HepG2 (cell line): ENCODE data around the gene MZT2A. TPM values are rescaled to one million over a fixed set of nuclear protein-coding genes. Genes with fewer than 3 reads are reported as not detected.

Experiments used
- BRD4 ChIP-seq: sonication (generic); formaldehyde crosslinking; IDR thresholded peaks from 2 replicates; pipeline ENCODE4 v1.4.0; 2020; ENCODE audit warnings: missing genetic modification reagents
- FOXK1 ChIP-seq: sonication (generic); formaldehyde crosslinking; IDR thresholded peaks from 2 replicates; pipeline ENCODE4 v1.4.0; 2020; ENCODE audit warnings: low read depth, missing genetic modification reagents, borderline replicate concordance
- HNRNPLL ChIP-seq: fragments of 200-400 bp; formaldehyde crosslinking; IDR thresholded peaks from 2 replicates; pipeline ENCODE4 v1.6.1; 2017; ENCODE audit warnings: mild to moderate bottlenecking, low read depth, low read length; ENCODE audit not compliant: poor library complexity, severe bottlenecking
- KLF13 ChIP-seq: sonication (generic); formaldehyde crosslinking; IDR thresholded peaks from 2 replicates; pipeline ENCODE4 v1.4.0; 2020; ENCODE audit warnings: mild to moderate bottlenecking, missing genetic modification reagents
- NR1H2 ChIP-seq: sonication (generic); formaldehyde crosslinking; IDR thresholded peaks from 2 replicates; pipeline ENCODE4 v1.8.1; 2022; ENCODE audit warnings: low read depth, missing genetic modification reagents, borderline replicate concordance
- PHF21A ChIP-seq: sonication (generic); formaldehyde crosslinking; IDR thresholded peaks from 2 replicates; pipeline ENCODE4 v1.5.0; 2020; ENCODE audit warnings: mild to moderate bottlenecking, missing genetic modification reagents
- REL ChIP-seq: sonication (generic); formaldehyde crosslinking; conservative IDR thresholded peaks from 2 replicates; pipeline ENCODE4 v1.8.0; 2022; ENCODE audit warnings: mild to moderate bottlenecking, missing genetic modification reagents, moderate library complexity
- XRCC5 ChIP-seq: fragments of 200-400 bp; formaldehyde crosslinking; optimal IDR thresholded peaks from 2 replicates; pipeline ENCODE3; 2017; ENCODE audit warnings: mild to moderate bottlenecking, low read length
- ZBTB38 ChIP-seq: sonication (generic); formaldehyde crosslinking; IDR thresholded peaks from 2 replicates; pipeline ENCODE4 v1.5.1; 2020; ENCODE audit warnings: mild to moderate bottlenecking, missing genetic modification reagents
- ZFY ChIP-seq: sonication (generic); formaldehyde crosslinking; IDR thresholded peaks from 2 replicates; pipeline ENCODE4 v1.4.0; 2020; ENCODE audit warnings: missing genetic modification reagents
- ZNF264 ChIP-seq: sonication (generic); formaldehyde crosslinking; IDR thresholded peaks from 2 replicates; pipeline ENCODE4 v1.4.0; 2020; ENCODE audit warnings: missing genetic modification reagents
- ZNF468 ChIP-seq: sonication (generic); formaldehyde crosslinking; IDR thresholded peaks from 2 replicates; pipeline ENCODE4 v1.8.0; 2022; ENCODE audit warnings: mild to moderate bottlenecking, moderate library complexity, missing genetic modification reagents
- ZNF607 ChIP-seq: sonication (generic); formaldehyde crosslinking; IDR thresholded peaks from 2 replicates; pipeline ENCODE4 v1.5.1; 2020; ENCODE audit warnings: missing genetic modification reagents, mild to moderate bottlenecking, borderline replicate concordance
- ZNF749 ChIP-seq: sonication (generic); formaldehyde crosslinking; IDR thresholded peaks from 2 replicates; pipeline ENCODE4 v1.8.0; 2022; ENCODE audit warnings: mild to moderate bottlenecking, missing genetic modification reagents, moderate library complexity, borderline replicate concordance
- ZNF777 ChIP-seq: sonication (generic); formaldehyde crosslinking; IDR thresholded peaks from 2 replicates; pipeline ENCODE4 v1.4.0; 2020; ENCODE audit warnings: missing genetic modification reagents
- polyA plus RNA-seq, 8 experiments: library from polyadenylated mRNA; depleted of rRNA in 3 of 8; stranded (reverse) in 7 of 8; unstranded in 1 of 8; fragments of >200 nt; fragmentation: Illumina TruSeq in 4 of 8; extraction: Trizol in 4 of 8; gene quantifications; 2 replicates each; pipeline versions ENCODE4 v1.2.1 to v1.2.3, GENCODE V29; 2011 to 2016; ENCODE audit warnings: low read depth in 4 of 8, missing spikeins in 1 of 8, mixed read lengths in 1 of 8; ENCODE audit not compliant: insufficient read depth in 1 of 8
- total RNA-seq, 5 experiments: library from RNA; depleted of rRNA; stranded (reverse); fragments of >200 nt; fragmentation: Illumina TruSeq; extraction: Trizol; gene quantifications; 2 replicates each; pipeline ENCODE4 v1.2.3, GENCODE V29; 2016; ENCODE audit warnings: low read depth in 1 of 5
- TF ChIP-seq, protein P1 (sequence below): sonication (generic); formaldehyde crosslinking; IDR thresholded peaks from 2 replicates; pipeline ENCODE4 v1.4.0; 2020; ENCODE audit warnings: missing genetic modification reagents
- TF ChIP-seq, protein P2 (sequence below): IDR thresholded peaks from 2 replicates; pipeline ENCODE4 v1.6.1; 2012; ENCODE audit warnings: low read length, improper control_type of control experiment
- TF ChIP-seq, protein P3 (sequence below): sonication (generic); formaldehyde crosslinking; conservative IDR thresholded peaks from 2 replicates; pipeline ENCODE4 v1.8.0; 2022; ENCODE audit warnings: mild to moderate bottlenecking, moderate library complexity, missing genetic modification reagents

The MZT2A gene
- total and polyA plus RNA-seq, 2 of the 13 experiments (the other 11 are each of a cell fraction or from before 2014, with no cell fraction given) = 221 to 349 TPM

- TF ChIP-seq, protein P1, sequence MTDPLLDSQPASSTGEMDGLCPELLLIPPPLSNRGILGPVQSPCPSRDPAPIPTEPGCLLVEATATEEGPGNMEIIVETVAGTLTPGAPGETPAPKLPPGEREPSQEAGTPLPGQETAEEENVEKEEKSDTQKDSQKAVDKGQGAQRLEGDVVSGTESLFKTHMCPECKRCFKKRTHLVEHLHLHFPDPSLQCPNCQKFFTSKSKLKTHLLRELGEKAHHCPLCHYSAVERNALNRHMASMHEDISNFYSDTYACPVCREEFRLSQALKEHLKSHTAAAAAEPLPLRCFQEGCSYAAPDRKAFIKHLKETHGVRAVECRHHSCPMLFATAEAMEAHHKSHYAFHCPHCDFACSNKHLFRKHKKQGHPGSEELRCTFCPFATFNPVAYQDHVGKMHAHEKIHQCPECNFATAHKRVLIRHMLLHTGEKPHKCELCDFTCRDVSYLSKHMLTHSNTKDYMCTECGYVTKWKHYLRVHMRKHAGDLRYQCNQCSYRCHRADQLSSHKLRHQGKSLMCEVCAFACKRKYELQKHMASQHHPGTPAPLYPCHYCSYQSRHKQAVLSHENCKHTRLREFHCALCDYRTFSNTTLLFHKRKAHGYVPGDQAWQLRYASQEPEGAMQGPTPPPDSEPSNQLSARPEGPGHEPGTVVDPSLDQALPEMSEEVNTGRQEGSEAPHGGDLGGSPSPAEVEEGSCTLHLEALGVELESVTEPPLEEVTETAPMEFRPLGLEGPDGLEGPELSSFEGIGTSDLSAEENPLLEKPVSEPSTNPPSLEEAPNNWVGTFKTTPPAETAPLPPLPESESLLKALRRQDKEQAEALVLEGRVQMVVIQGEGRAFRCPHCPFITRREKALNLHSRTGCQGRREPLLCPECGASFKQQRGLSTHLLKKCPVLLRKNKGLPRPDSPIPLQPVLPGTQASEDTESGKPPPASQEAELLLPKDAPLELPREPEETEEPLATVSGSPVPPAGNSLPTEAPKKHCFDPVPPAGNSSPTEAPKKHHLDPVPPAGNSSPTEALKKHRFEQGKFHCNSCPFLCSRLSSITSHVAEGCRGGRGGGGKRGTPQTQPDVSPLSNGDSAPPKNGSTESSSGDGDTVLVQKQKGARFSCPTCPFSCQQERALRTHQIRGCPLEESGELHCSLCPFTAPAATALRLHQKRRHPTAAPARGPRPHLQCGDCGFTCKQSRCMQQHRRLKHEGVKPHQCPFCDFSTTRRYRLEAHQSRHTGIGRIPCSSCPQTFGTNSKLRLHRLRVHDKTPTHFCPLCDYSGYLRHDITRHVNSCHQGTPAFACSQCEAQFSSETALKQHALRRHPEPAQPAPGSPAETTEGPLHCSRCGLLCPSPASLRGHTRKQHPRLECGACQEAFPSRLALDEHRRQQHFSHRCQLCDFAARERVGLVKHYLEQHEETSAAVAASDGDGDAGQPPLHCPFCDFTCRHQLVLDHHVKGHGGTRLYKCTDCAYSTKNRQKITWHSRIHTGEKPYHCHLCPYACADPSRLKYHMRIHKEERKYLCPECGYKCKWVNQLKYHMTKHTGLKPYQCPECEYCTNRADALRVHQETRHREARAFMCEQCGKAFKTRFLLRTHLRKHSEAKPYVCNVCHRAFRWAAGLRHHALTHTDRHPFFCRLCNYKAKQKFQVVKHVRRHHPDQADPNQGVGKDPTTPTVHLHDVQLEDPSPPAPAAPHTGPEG (CRISPR knock-in tag) = peak; percentile 15; the same call in 1 of the 2 replicates
- TF ChIP-seq ZFY = peak; percentile 76
- TF ChIP-seq ZNF468 (CRISPR knock-in tag) = no peak
- TF ChIP-seq REL (CRISPR knock-in tag) = peak; percentile 10; the same call in 1 of the 2 replicates
- TF ChIP-seq XRCC5 = peak; percentile 72
- peak; percentile 16; the same call in 1 of the 2 replicates for TF ChIP-seq ZNF264 (CRISPR knock-in tag)
- TF ChIP-seq ZNF749 (CRISPR knock-in tag) = 0 out of 2 replicates have a peak, but pooled peaks have one; percentile 5
- TF ChIP-seq NR1H2 (CRISPR knock-in tag) = 0 out of 2 replicates have a peak, but pooled peaks have one; percentile 28
- TF ChIP-seq ZNF607 (CRISPR knock-in tag) = peak; percentile 94
- TF ChIP-seq, protein P2, sequence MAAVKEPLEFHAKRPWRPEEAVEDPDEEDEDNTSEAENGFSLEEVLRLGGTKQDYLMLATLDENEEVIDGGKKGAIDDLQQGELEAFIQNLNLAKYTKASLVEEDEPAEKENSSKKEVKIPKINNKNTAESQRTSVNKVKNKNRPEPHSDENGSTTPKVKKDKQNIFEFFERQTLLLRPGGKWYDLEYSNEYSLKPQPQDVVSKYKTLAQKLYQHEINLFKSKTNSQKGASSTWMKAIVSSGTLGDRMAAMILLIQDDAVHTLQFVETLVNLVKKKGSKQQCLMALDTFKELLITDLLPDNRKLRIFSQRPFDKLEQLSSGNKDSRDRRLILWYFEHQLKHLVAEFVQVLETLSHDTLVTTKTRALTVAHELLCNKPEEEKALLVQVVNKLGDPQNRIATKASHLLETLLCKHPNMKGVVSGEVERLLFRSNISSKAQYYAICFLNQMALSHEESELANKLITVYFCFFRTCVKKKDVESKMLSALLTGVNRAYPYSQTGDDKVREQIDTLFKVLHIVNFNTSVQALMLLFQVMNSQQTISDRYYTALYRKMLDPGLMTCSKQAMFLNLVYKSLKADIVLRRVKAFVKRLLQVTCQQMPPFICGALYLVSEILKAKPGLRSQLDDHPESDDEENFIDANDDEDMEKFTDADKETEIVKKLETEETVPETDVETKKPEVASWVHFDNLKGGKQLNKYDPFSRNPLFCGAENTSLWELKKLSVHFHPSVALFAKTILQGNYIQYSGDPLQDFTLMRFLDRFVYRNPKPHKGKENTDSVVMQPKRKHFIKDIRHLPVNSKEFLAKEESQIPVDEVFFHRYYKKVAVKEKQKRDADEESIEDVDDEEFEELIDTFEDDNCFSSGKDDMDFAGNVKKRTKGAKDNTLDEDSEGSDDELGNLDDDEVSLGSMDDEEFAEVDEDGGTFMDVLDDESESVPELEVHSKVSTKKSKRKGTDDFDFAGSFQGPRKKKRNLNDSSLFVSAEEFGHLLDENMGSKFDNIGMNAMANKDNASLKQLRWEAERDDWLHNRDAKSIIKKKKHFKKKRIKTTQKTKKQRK = no peak
- 0 out of 2 replicates have a peak, but pooled peaks have one; percentile 70 for TF ChIP-seq BRD4 (CRISPR knock-in tag)
- peak; percentile 66; the same call in 1 of the 2 replicates for TF ChIP-seq FOXK1 (CRISPR knock-in tag)
- TF ChIP-seq KLF13 (CRISPR knock-in tag) = no peak
- no peak; the same call in none of the 2 replicates for TF ChIP-seq ZNF777 (CRISPR knock-in tag)
- TF ChIP-seq ZBTB38 (CRISPR knock-in tag) = peak; percentile 20; the same call in 1 of the 2 replicates
- TF ChIP-seq, protein P3, sequence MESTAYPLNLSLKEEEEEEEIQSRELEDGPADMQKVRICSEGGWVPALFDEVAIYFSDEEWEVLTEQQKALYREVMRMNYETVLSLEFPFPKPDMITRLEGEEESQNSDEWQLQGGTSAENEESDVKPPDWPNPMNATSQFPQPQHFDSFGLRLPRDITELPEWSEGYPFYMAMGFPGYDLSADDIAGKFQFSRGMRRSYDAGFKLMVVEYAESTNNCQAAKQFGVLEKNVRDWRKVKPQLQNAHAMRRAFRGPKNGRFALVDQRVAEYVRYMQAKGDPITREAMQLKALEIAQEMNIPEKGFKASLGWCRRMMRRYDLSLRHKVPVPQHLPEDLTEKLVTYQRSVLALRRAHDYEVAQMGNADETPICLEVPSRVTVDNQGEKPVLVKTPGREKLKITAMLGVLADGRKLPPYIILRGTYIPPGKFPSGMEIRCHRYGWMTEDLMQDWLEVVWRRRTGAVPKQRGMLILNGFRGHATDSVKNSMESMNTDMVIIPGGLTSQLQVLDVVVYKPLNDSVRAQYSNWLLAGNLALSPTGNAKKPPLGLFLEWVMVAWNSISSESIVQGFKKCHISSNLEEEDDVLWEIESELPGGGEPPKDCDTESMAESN = peak; percentile 76
- peak; percentile 79 for TF ChIP-seq PHF21A (CRISPR knock-in tag)
- peak; percentile 97 for TF ChIP-seq HNRNPLL
Measured at GRCh38 chr2:131492418-131493198, 411 bp upstream of the MZT2A start (continued).
